ENCODE data around the gene MDM1.
A peak's percentile ranks its signal among the peaks of the same experiment; 100 is the strongest.

The MDM1 gene

GRCh38 chr12:68374307-68374982 lies 42.3 kb upstream of the MDM1 start (continued):
- TF ChIP-seq, protein P1, sequence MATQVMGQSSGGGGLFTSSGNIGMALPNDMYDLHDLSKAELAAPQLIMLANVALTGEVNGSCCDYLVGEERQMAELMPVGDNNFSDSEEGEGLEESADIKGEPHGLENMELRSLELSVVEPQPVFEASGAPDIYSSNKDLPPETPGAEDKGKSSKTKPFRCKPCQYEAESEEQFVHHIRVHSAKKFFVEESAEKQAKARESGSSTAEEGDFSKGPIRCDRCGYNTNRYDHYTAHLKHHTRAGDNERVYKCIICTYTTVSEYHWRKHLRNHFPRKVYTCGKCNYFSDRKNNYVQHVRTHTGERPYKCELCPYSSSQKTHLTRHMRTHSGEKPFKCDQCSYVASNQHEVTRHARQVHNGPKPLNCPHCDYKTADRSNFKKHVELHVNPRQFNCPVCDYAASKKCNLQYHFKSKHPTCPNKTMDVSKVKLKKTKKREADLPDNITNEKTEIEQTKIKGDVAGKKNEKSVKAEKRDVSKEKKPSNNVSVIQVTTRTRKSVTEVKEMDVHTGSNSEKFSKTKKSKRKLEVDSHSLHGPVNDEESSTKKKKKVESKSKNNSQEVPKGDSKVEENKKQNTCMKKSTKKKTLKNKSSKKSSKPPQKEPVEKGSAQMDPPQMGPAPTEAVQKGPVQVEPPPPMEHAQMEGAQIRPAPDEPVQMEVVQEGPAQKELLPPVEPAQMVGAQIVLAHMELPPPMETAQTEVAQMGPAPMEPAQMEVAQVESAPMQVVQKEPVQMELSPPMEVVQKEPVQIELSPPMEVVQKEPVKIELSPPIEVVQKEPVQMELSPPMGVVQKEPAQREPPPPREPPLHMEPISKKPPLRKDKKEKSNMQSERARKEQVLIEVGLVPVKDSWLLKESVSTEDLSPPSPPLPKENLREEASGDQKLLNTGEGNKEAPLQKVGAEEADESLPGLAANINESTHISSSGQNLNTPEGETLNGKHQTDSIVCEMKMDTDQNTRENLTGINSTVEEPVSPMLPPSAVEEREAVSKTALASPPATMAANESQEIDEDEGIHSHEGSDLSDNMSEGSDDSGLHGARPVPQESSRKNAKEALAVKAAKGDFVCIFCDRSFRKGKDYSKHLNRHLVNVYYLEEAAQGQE (tag by site-specific recombination; IDR thresholded peaks at IDR 0.05): no peak

DNA sequence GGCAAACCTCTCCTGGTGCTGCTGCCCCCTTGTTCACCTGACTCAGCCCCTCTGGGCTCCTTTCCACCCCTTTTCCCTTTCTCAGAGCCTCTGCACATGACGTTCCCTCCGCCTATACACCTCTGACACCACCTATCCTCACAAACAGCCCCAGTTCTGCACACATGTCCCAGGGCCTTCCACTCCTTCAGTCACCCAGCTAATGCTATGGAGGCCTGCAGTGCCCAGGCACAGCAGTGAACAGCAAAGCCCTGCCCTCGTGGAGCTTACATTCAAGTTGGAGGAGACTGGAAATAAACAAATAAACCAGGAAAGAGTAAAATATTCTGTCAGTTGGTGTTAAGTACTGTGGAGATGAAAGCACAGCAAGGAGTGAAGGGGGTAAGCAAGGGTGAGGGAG lies 38.5 kb upstream of the MDM1 start:
- TF ChIP-seq ZNF610 (tag by site-specific recombination; IDR thresholded peaks at IDR 0.05; ENCODE audit: borderline replicate concordance) (no peak), YY1 (tag by site-specific recombination; IDR thresholded peaks at IDR 0.05) (no peak), ZNF132 (tag by site-specific recombination; IDR thresholded peaks at IDR 0.05; ENCODE audit: borderline replicate concordance) (no peak), ZNF623 (tag by site-specific recombination; IDR thresholded peaks at IDR 0.05) (no peak), ZNF324 (tag by site-specific recombination; IDR thresholded peaks at IDR 0.05) (no peak), ZNF2 (tag by site-specific recombination; IDR thresholded peaks at IDR 0.05) (no peak), ZNF174 (tag by site-specific recombination; IDR thresholded peaks at IDR 0.05) (no peak)
- TF ChIP-seq, protein P2, sequence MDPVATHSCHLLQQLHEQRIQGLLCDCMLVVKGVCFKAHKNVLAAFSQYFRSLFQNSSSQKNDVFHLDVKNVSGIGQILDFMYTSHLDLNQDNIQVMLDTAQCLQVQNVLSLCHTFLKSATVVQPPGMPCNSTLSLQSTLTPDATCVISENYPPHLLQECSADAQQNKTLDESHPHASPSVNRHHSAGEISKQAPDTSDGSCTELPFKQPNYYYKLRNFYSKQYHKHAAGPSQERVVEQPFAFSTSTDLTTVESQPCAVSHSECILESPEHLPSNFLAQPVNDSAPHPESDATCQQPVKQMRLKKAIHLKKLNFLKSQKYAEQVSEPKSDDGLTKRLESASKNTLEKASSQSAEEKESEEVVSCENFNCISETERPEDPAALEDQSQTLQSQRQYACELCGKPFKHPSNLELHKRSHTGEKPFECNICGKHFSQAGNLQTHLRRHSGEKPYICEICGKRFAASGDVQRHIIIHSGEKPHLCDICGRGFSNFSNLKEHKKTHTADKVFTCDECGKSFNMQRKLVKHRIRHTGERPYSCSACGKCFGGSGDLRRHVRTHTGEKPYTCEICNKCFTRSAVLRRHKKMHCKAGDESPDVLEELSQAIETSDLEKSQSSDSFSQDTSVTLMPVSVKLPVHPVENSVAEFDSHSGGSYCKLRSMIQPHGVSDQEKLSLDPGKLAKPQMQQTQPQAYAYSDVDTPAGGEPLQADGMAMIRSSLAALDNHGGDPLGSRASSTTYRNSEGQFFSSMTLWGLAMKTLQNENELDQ (tag by site-specific recombination; IDR thresholded peaks at IDR 0.05; ENCODE audit: low read depth): no peak
- ChIA-PET CTCF (interaction anchor here (0.7 kb wide), 1 partner anchor 331 kb away, joined by 4 read pairs; no protein-coding TSS in a partner anchor), POLR2A (no interaction called here)
- Histone ChIP-seq H3K4me1 (ENCODE audit: control insufficient read depth, insufficient read depth, low read length) (no peaks in the 10 kb centered on the region), H3K9me3 (ENCODE audit: control insufficient read depth, insufficient read depth, low read depth, low read length) (no peaks in the 10 kb centered on the region), H3K36me3 (ENCODE audit: control insufficient read depth in 2 of 2, insufficient read depth in 1 of 2, low read length in 2 of 2) (no peaks in the 10 kb centered on the region), H3K4me3 (ENCODE audit: low read depth, low read length) (no peak overlapping the region), H3K27ac (ENCODE audit: extremely low read depth, low read depth, low read length) (no peak overlapping the region)

DNA sequence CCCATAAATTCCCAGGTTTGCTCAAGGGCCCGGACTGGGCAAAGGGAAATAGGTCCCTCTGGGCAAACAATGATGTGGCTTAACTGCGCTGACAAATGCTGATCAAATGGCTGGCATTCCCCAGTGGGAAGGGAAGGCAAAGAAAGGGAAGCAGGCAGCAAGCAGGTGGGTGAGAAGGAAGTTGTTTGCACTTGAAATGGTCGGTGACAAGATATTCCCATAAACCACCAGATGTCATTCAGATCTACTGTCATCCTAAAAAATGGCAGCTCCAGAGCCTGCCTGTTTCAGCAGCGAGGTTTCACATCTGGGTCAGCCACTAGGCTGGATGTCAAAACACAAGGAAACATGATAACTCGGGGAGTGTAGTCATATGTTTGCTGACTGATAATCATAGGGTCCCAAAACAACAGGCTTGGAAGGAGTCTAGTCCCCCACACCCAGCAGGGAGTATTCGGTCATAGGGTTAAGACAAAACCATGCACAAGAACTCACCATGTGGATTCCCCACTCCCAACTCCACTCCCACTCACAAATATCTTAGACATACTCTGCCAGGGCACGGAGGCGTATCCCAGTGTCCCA lies 37.9 kb upstream of the MDM1 start:
- H3K4me3 ChIP-seq (ENCODE audit: low read depth, low read length): no peak overlapping the region
- no peaks in the 10 kb centered on the region for H3K4me1 ChIP-seq (ENCODE audit: control insufficient read depth, insufficient read depth, low read length)
- no peaks in the 10 kb centered on the region for H3K36me3 ChIP-seq (ENCODE audit: control insufficient read depth in 2 of 2, insufficient read depth in 1 of 2, low read length in 2 of 2)
- ChIA-PET POLR2A (no interaction called here), CTCF (interaction anchor here (0.7 kb wide), 1 partner anchor 91 kb away, joined by 3 read pairs; no protein-coding TSS in a partner anchor)
- H3K9me3 ChIP-seq (ENCODE audit: control insufficient read depth, insufficient read depth, low read depth, low read length): no peaks in the 10 kb centered on the region
- no peak overlapping the region for H3K27ac ChIP-seq (ENCODE audit: extremely low read depth, low read depth, low read length)
- TF ChIP-seq EGR2 (tag by site-specific recombination; IDR thresholded peaks at IDR 0.05; ENCODE audit: low read depth) (peak; percentile 68; the same call in 1 of the 2 replicates), ZNF704 (tag by site-specific recombination; IDR thresholded peaks at IDR 0.05) (no peak), ZFHX2 (tag by site-specific recombination; conservative IDR thresholded peaks at IDR 0.05) (peak; percentile 56), SP7 (tag by site-specific recombination; IDR thresholded peaks at IDR 0.05) (peak; percentile 65), ZNF175 (tag by site-specific recombination; IDR thresholded peaks at IDR 0.05) (no peak), ZNF184 (tag by site-specific recombination; IDR thresholded peaks at IDR 0.05) (no peak)
- TF ChIP-seq, protein P3, sequence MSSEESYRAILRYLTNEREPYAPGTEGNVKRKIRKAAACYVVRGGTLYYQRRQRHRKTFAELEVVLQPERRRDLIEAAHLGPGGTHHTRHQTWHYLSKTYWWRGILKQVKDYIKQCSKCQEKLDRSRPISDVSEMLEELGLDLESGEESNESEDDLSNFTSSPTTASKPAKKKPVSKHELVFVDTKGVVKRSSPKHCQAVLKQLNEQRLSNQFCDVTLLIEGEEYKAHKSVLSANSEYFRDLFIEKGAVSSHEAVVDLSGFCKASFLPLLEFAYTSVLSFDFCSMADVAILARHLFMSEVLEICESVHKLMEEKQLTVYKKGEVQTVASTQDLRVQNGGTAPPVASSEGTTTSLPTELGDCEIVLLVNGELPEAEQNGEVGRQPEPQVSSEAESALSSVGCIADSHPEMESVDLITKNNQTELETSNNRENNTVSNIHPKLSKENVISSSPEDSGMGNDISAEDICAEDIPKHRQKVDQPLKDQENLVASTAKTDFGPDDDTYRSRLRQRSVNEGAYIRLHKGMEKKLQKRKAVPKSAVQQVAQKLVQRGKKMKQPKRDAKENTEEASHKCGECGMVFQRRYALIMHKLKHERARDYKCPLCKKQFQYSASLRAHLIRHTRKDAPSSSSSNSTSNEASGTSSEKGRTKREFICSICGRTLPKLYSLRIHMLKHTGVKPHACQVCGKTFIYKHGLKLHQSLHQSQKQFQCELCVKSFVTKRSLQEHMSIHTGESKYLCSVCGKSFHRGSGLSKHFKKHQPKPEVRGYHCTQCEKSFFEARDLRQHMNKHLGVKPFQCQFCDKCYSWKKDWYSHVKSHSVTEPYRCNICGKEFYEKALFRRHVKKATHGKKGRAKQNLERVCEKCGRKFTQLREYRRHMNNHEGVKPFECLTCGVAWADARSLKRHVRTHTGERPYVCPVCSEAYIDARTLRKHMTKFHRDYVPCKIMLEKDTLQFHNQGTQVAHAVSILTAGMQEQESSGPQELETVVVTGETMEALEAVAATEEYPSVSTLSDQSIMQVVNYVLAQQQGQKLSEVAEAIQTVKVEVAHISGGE (tag by site-specific recombination; conservative IDR thresholded peaks at IDR 0.05; ENCODE audit: low read depth): no peak

Data from HEK293 (cell line).